Mesothelial cell of epicardium (in vitro differentiated cells): Measurements from ENCODE around the gene BAZ2B. TPM values are rescaled to one million over a fixed set of nuclear protein-coding genes. Genes with fewer than 3 reads are reported as not detected.

Experiments used
- DNase-seq, 2 experiments: peaks; one replicate each; pipeline ENCODE4 v3.0.0; 2021; ENCODE audit warnings: low spot score in 2 of 2; ENCODE audit not compliant: unreplicated experiment in 2 of 2
- H3K27ac Mint-ChIP-seq: 2 replicates; pipeline ENCODE4 v1.8.0; 2021; ENCODE audit warnings: mixed read lengths
- H3K27me3 Mint-ChIP-seq: 2 replicates; pipeline ENCODE4 v1.8.0; 2021; ENCODE audit warnings: low read depth, mixed read lengths
- H3K36me3 Mint-ChIP-seq: 2 replicates; pipeline ENCODE4 v1.8.0; 2021; ENCODE audit warnings: mixed read lengths
- H3K4me1 Mint-ChIP-seq: 2 replicates; pipeline ENCODE4 v1.8.0; 2021; ENCODE audit warnings: mixed read lengths
- H3K4me3 Mint-ChIP-seq: 2 replicates; pipeline ENCODE4 v1.8.0; 2021; ENCODE audit warnings: mild to moderate bottlenecking, moderate library complexity, mixed read lengths
- H3K9me3 Mint-ChIP-seq: 2 replicates; pipeline ENCODE4 v1.8.0; 2021; ENCODE audit warnings: mixed read lengths
- total RNA-seq: library from RNA; stranded (reverse); gene quantifications from 3 replicates; pipeline ENCODE4 v1.2.1, GENCODE V29; 2021
- TF ChIP-seq, protein P1 (sequence below): fragments of 200-600 bp; sonication (generic); IDR thresholded peaks from one replicate; pipeline ENCODE4 v1.5.0; 2021; ENCODE audit warnings: antibody characterized with exemption; ENCODE audit not compliant: unreplicated experiment

BAZ2B gene
- total RNA-seq, 1 donor from 2014 or later: 141 TPM

DNA sequence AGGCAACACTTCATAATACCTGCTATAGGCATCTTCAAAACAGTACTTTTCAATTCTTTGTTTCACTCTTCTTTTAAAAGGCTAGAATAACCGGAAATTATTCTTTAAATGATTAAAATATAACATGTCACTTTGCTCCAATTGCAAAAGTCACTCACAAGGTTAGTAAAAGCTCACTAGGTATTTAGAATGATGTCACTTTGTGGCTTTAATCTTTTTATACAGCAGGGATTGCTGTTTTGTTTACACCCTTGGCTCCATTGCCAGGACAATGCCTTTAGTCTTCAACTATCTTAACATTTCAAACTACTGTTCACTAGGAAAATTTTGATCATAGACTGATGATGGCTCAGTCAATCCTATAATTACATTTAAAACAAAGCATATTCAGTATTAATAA lies 157.1 kb downstream of the BAZ2B start:
- Mint-ChIP-seq H3K9me3 (no peaks in the 10 kb centered on the region), H3K4me3 (no peak overlapping the region), H3K36me3 (peaks cover 13% of the 10 kb centered on the region), H3K27me3 (no peaks in the 10 kb centered on the region), H3K4me1 (peaks cover 14% of the 10 kb centered on the region), H3K27ac (no peak overlapping the region)
- DNase-seq: no peak
- TF ChIP-seq, protein P1, sequence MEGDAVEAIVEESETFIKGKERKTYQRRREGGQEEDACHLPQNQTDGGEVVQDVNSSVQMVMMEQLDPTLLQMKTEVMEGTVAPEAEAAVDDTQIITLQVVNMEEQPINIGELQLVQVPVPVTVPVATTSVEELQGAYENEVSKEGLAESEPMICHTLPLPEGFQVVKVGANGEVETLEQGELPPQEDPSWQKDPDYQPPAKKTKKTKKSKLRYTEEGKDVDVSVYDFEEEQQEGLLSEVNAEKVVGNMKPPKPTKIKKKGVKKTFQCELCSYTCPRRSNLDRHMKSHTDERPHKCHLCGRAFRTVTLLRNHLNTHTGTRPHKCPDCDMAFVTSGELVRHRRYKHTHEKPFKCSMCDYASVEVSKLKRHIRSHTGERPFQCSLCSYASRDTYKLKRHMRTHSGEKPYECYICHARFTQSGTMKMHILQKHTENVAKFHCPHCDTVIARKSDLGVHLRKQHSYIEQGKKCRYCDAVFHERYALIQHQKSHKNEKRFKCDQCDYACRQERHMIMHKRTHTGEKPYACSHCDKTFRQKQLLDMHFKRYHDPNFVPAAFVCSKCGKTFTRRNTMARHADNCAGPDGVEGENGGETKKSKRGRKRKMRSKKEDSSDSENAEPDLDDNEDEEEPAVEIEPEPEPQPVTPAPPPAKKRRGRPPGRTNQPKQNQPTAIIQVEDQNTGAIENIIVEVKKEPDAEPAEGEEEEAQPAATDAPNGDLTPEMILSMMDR: no peak

DNA sequence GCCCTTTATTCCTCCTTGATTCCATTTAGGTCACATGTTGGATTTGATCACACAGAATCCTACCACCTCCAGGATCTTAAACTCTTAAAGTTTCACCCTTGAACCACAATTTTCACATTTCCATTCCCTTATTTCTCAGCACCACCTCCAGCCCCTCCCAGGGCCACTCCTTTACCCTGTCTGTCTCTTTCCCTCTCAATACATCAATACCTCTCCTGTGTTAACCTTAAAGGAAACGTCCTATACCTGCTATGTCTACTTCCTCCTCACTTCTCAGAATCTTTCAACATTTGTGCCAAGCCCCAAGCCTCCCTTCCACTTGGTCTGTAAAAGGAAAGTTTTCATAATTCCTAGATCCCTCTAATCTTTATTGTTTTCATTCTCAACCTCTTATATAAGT lies 158.8 kb downstream of the BAZ2B start:
- Mint-ChIP-seq H3K27ac (peak overlapping the region; percentile 7), H3K4me1 (peaks cover 16% of the 10 kb centered on the region), H3K27me3 (no peaks in the 10 kb centered on the region), H3K9me3 (no peaks in the 10 kb centered on the region), H3K4me3 (no peak overlapping the region), H3K36me3 (peaks cover 7% of the 10 kb centered on the region)
- no peak for DNase-seq
- TF ChIP-seq, protein P1: no peak

DNA sequence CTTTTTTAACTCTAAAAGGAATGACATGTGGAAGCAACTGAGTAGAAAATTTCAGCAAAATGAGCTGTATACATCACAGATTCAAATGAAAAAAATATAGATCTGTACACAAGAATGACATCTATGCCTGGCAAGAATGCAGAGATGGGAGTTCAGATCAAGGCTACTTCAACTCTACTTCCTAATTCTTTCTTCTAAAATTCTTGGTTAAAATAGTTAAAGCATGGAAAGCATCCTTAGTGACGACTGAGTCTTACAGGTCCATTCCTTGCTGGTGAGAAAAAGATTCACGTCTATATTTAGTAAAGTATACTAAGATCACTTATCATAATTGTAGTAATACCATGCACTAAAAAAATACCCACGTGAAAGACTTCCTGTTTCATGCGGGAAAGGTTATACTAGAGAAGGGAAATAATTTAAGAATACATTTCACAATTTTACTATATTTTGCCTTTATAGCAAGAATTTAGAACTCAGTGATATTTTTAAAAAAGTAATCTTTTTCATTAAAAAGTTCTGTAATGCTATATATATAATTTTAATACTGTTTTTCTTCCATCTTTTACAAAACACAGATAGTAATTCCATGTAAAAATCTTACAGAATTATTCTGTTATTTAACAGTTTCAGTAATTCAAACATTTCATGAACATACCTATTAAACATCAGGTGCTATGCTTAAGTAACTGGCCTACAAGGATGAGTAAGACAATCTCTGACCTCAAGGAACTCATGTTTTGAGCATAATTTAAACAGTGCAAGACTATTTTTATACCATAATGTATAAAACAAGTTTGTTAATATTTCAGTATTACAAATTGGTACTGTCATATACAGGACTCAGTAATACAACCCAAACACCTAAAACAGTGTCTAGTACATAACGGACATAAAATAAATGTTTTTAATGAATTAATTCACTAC lies 159.6 kb downstream of the BAZ2B start:
- H3K9me3 Mint-ChIP-seq: no peaks in the 10 kb centered on the region
- no peak for DNase-seq
- H3K4me3 Mint-ChIP-seq: no peak overlapping the region
- TF ChIP-seq, protein P1: no peak
- peaks cover 4% of the 10 kb centered on the region for H3K36me3 Mint-ChIP-seq
- H3K27ac Mint-ChIP-seq: no peak overlapping the region
- H3K4me1 Mint-ChIP-seq: peaks cover 16% of the 10 kb centered on the region
- no peaks in the 10 kb centered on the region for H3K27me3 Mint-ChIP-seq

DNA sequence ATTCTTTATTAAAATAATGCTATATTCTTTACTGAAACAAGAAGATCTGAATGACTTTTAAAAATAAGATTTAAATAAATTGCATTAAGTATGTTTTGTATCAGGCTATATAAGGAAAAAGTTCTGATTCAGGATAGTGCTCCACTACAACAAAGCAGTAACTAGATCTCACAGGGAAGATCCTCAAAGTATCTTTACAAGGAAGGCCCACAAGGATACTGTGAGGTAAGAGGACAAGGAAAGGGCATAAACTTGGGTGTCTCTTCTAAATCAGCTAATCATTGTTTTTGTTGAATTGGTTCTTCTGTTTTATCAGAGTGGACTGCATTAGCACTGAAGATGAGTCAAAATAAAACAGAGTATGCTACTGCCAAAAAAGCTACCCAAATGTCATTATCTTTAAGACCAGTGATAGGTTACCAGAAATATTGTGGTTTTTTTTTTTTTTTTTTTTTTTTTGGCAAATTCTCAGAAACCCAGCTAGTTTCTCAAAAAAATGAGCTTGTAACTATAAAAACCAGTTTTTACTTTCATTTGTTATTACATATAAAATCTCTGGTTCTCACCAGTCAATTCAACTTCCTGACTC lies 160.9 kb downstream of the BAZ2B start:
- no peak for DNase-seq
- H3K27me3 Mint-ChIP-seq: no peaks in the 10 kb centered on the region
- peaks cover 4% of the 10 kb centered on the region for H3K36me3 Mint-ChIP-seq
- no peak overlapping the region for H3K27ac Mint-ChIP-seq
- no peak overlapping the region for H3K4me3 Mint-ChIP-seq
- no peaks in the 10 kb centered on the region for H3K9me3 Mint-ChIP-seq
- TF ChIP-seq, protein P1: no peak
- H3K4me1 Mint-ChIP-seq: peaks cover 16% of the 10 kb centered on the region

DNA sequence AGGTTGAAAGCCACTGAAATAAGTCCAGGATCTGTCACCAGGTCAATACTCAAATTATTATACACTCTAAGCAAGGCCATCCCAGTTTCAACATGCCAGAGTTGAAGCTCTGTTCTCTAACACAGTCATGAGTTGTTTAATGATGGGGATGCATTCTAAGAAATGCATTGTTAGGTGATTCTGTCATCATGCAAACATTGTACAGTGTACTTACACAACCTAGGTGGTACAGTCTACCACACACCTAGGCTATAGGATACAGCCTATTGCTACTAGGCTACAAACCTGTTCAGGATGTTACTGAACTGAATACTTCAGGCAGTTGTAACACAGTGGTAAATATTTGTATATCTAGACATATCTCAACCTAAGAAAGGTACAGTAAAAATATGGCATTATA lies 162.2 kb downstream of the BAZ2B start:
- TF ChIP-seq, protein P1: no peak
- Mint-ChIP-seq H3K4me3 (no peak overlapping the region), H3K27me3 (no peaks in the 10 kb centered on the region), H3K27ac (no peak overlapping the region), H3K9me3 (no peaks in the 10 kb centered on the region), H3K36me3 (peaks cover 4% of the 10 kb centered on the region), H3K4me1 (peaks cover 26% of the 10 kb centered on the region)
- DNase-seq: no peak
